Tibial nerve (tissue), 4 donors: ENCODE data around the gene KREMEN1.

Experiments
- EP300 ChIP-seq, 2 donors: sonication (generic); formaldehyde crosslinking; IDR thresholded peaks; one replicate each; pipeline ENCODE4 v1.6.1; 2017; ENCODE audit warnings: antibody characterized with exemption in 2 of 2, mild to moderate bottlenecking in 1 of 2
- TF ChIP-seq, protein P1 (sequence below), 5 experiments: fragments of 200-600 bp in 3 of 5; fragments of 450-650 bp in 2 of 5; sonication (generic) in 3 of 5; IDR thresholded peaks; one replicate each; pipeline ENCODE4 v1.5.1; 2016 to 2019; ENCODE audit warnings: antibody characterized with exemption in 5 of 5, mild to moderate bottlenecking in 3 of 5, moderate library complexity in 2 of 5

DNA sequence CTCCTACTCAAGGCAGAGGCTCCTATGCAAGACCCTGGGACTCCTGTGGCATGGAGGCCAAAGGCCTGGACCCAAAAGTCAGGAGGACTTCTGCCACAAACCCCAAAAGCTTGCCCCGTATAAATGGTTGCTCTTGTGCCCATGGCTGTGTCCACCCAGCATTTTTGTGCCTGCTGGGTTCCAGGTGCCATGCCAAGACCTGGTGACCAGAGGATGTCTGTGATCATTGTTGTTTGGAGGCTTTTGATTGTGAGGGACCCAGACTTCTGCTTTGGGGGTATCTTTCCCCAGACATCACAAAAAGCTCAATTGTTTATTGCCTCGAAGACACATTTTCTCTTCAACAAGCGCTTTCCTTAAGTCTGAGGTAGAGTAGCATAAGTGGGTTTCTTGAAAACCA is 46.3 kb upstream of the KREMEN1 start:
- TF ChIP-seq EP300 (IDR thresholded peaks at IDR 0.05) = no peak
- TF ChIP-seq, protein P1, sequence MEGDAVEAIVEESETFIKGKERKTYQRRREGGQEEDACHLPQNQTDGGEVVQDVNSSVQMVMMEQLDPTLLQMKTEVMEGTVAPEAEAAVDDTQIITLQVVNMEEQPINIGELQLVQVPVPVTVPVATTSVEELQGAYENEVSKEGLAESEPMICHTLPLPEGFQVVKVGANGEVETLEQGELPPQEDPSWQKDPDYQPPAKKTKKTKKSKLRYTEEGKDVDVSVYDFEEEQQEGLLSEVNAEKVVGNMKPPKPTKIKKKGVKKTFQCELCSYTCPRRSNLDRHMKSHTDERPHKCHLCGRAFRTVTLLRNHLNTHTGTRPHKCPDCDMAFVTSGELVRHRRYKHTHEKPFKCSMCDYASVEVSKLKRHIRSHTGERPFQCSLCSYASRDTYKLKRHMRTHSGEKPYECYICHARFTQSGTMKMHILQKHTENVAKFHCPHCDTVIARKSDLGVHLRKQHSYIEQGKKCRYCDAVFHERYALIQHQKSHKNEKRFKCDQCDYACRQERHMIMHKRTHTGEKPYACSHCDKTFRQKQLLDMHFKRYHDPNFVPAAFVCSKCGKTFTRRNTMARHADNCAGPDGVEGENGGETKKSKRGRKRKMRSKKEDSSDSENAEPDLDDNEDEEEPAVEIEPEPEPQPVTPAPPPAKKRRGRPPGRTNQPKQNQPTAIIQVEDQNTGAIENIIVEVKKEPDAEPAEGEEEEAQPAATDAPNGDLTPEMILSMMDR (IDR thresholded peaks at IDR 0.05) = no peak
